HepG2 (cell line): ENCODE data around the gene PARP6. TPM values are rescaled to one million over a fixed set of nuclear protein-coding genes. Genes with fewer than 3 reads are reported as not detected.

Experiments used
- ATAC-seq: fragments of 200-7000 bp; cut with Tn5 transposase; 3 replicates; pipeline ENCODE4 v1.9.1; 2020; ENCODE audit warnings: mild to moderate bottlenecking, moderate library complexity
- BruUV-seq: library from RNA; stranded (reverse); fragments of 400-500 nt; replicated peaks from 2 replicates; lab custom pipeline; 2021; lab: Mats Ljungman, UMichigan
- CTCF ChIA-PET: fragments of 300-600 bp; formaldehyde crosslinking; extraction: SDS; loops from one replicate; lab custom pipeline; 2021; ENCODE audit warnings: low total read pairs, inconsistent platforms, low intra/inter-chr PET ratio; lab: Yijun Ruan, JAX
- POLR2A ChIA-PET: fragments of 350-600 bp; sonication (Branson Sonifier 250); formaldehyde crosslinking; loops from one replicate; lab custom pipeline; 2020; ENCODE audit warnings: antibody characterized with exemption, inconsistent platforms; lab: Yijun Ruan, JAX
- DNase-seq: peaks from one replicate; pipeline ENCODE4 v3.0.0-alpha.2; 2015; ENCODE audit warnings: low spot score
- FAIRE-seq: peaks from 3 replicates; lab custom pipeline; 2011; peaks lifted over from hg19 to GRCh38; lab: Jason Lieb, UNC
- H2AFZ ChIP-seq: one replicate; pipeline ENCODE4 v1.6.1; 2011; ENCODE audit warnings: low read length, inconsistent platforms
- H3K27ac ChIP-seq: fragments of 300-600 bp; 3 replicates; pipeline ENCODE4 v1.8.0; 2011; ENCODE audit warnings: mixed run types, mild to moderate bottlenecking, mixed read lengths, low read length, inconsistent platforms; ENCODE audit not compliant: insufficient read depth; ENCODE audit errors: extremely low read length
- H3K27me3 ChIP-seq, 2 experiments: fragments of 200-600 bp in 1 of 2; 2 replicates in 1 of 2; 3 replicates in 1 of 2; pipeline versions ENCODE4 v1.6.0 to v1.8.0; 2011; ENCODE audit warnings: low read length in 2 of 2, mild to moderate bottlenecking in 2 of 2, moderate library complexity in 2 of 2, inconsistent platforms in 1 of 2; ENCODE audit not compliant: insufficient read depth in 2 of 2, control insufficient read depth in 1 of 2
- H3K36me3 ChIP-seq, 2 experiments: fragments of 200-600 bp in 1 of 2; replicated peaks in 1 of 2; 2 replicates in 1 of 2; 3 replicates in 1 of 2; pipeline versions ENCODE4 v1.5.1 to v1.8.0; 2011; ENCODE audit warnings: low read length in 2 of 2, inconsistent platforms in 1 of 2; ENCODE audit not compliant: insufficient read depth in 2 of 2, control insufficient read depth in 1 of 2
- H3K4me1 ChIP-seq: 2 replicates; pipeline ENCODE4 v1.5.1; 2012; ENCODE audit warnings: low read length, inconsistent platforms; ENCODE audit not compliant: insufficient read depth
- H3K4me2 ChIP-seq: 2 replicates; pipeline ENCODE4 v1.6.0; 2011; ENCODE audit warnings: low read depth, low read length, inconsistent platforms
- H3K4me3 ChIP-seq, 3 experiments: fragments of 200-600 bp in 1 of 3; sonication (generic), shearing (Covaris generic) in 1 of 3; replicated peaks in 1 of 3; 2 replicates each; pipeline ENCODE4 v1.5.1; 2011 to 2016; ENCODE audit warnings: low read length in 3 of 3, inconsistent platforms in 2 of 3, low read depth in 2 of 3, mild to moderate bottlenecking in 2 of 3, control low read depth in 1 of 3, mixed read lengths in 1 of 3; ENCODE audit not compliant: insufficient read depth in 1 of 3
- H3K79me2 ChIP-seq: one replicate; pipeline ENCODE4 v1.6.1; 2011; ENCODE audit warnings: low read length, inconsistent platforms; ENCODE audit not compliant: insufficient read depth
- H3K9ac ChIP-seq: 2 replicates; pipeline ENCODE4 v1.6.0; 2011; ENCODE audit warnings: mild to moderate bottlenecking, low read depth, low read length, inconsistent platforms; ENCODE audit not compliant: insufficient read depth
- H3K9me3 ChIP-seq: 2 replicates; pipeline ENCODE4 v1.5.1; 2012; ENCODE audit warnings: mild to moderate bottlenecking, low read length
- H4K20me1 ChIP-seq: 2 replicates; pipeline ENCODE4 v1.6.0; 2011; ENCODE audit warnings: inconsistent platforms, mild to moderate bottlenecking, low read length, moderate library complexity; ENCODE audit not compliant: insufficient read depth
- BRD4 ChIP-seq: sonication (generic); formaldehyde crosslinking; IDR thresholded peaks from 2 replicates; pipeline ENCODE4 v1.4.0; 2020; ENCODE audit warnings: missing genetic modification reagents
- IRF1 ChIP-seq: sonication (generic); formaldehyde crosslinking; IDR thresholded peaks from 2 replicates; pipeline ENCODE4 v1.4.0; 2020; ENCODE audit warnings: low read depth, mild to moderate bottlenecking, missing genetic modification reagents
- KMT2B ChIP-seq: IDR thresholded peaks from 2 replicates; pipeline ENCODE4 v1.6.1; 2016; ENCODE audit warnings: missing genetic modification reagents, missing compliant biosample characterization
- NCOR1 ChIP-seq: fragments of 200-600 bp; sonication (generic); IDR thresholded peaks from 2 replicates; pipeline ENCODE4 v1.7.0; 2017; ENCODE audit warnings: antibody characterized with exemption, low read length, borderline replicate concordance
- PPARG ChIP-seq: conservative IDR thresholded peaks from 2 replicates; pipeline ENCODE4 v1.6.1; 2016; ENCODE audit warnings: missing biosample characterization, missing genetic modification reagents
- ZFP36L1 ChIP-seq: sonication (generic); formaldehyde crosslinking; IDR thresholded peaks from 2 replicates; pipeline ENCODE4 v1.8.0; 2022; ENCODE audit warnings: mild to moderate bottlenecking, missing genetic modification reagents, moderate library complexity
- ZNF432 ChIP-seq: sonication (generic); formaldehyde crosslinking; IDR thresholded peaks from 2 replicates; pipeline ENCODE4 v1.5.0; 2020; ENCODE audit warnings: missing genetic modification reagents, mild to moderate bottlenecking, borderline replicate concordance
- ZNF598 ChIP-seq: sonication (generic); formaldehyde crosslinking; IDR thresholded peaks from 2 replicates; pipeline ENCODE4 v1.5.1; 2020; ENCODE audit warnings: mild to moderate bottlenecking, missing genetic modification reagents, borderline replicate concordance
- ZNF691 ChIP-seq: sonication (generic); formaldehyde crosslinking; IDR thresholded peaks from 2 replicates; pipeline ENCODE4 v1.4.0; 2020; ENCODE audit warnings: missing genetic modification reagents, low read depth, mild to moderate bottlenecking, borderline replicate concordance
- WGBS: methylation state at CpG from one replicate; pipeline ENCODE4 v1.1.6; 2017; ENCODE audit warnings: low lambda C conversion rate; 5-methylcytosine and 5-hydroxymethylcytosine counted together
- in situ Hi-C: cut with HindIII; loops from 2 replicates; pipeline ENCODE4 v1.10.0; 2017; ENCODE audit warnings: low pct_unique_long_range_greater_than_20kb; ENCODE audit not compliant: extremely low pct_ligation_motif_present
- intact Hi-C: fragments of 100-400 bp; cut with micrococcal nuclease; formaldehyde crosslinking; loops from one replicate; pipeline ENCODE4 v1.10.0; 2022; ENCODE audit not compliant: unreplicated experiment
- polyA plus RNA-seq, 8 experiments: library from polyadenylated mRNA; depleted of rRNA in 3 of 8; stranded (reverse) in 7 of 8; unstranded in 1 of 8; fragments of >200 nt; fragmentation: Illumina TruSeq in 4 of 8; extraction: Trizol in 4 of 8; gene quantifications; 2 replicates each; pipeline versions ENCODE4 v1.2.1 to v1.2.3, GENCODE V29; 2011 to 2016; ENCODE audit warnings: low read depth in 4 of 8, missing spikeins in 1 of 8, mixed read lengths in 1 of 8; ENCODE audit not compliant: insufficient read depth in 1 of 8
- total RNA-seq, 5 experiments: library from RNA; depleted of rRNA; stranded (reverse); fragments of >200 nt; fragmentation: Illumina TruSeq; extraction: Trizol; gene quantifications; 2 replicates each; pipeline ENCODE4 v1.2.3, GENCODE V29; 2016; ENCODE audit warnings: low read depth in 1 of 5
- TF ChIP-seq, protein P1 (sequence below): sonication (generic); formaldehyde crosslinking; IDR thresholded peaks from 2 replicates; pipeline ENCODE4 v1.5.1; 2020; ENCODE audit warnings: missing genetic modification reagents, mild to moderate bottlenecking, borderline replicate concordance
- TF ChIP-seq, protein P2 (sequence below): IDR thresholded peaks from 2 replicates; pipeline ENCODE4 v1.6.1; 2016; ENCODE audit warnings: control low read depth

Gene PARP6
- total and polyA plus RNA-seq, 2 of the 13 experiments (the other 11 are each of a cell fraction or from before 2014, with no cell fraction given), result 0.22 to 0.87 TPM

- Histone ChIP-seq H3K79me2 (no peaks in the 10 kb centered on the region), H3K36me3 (no peaks in the 10 kb centered on the region), H3K4me2 (no peak within 1 kb of the TSS), H2AFZ (no peak within 1 kb of the TSS), H4K20me1 (no peaks in the 10 kb centered on the region), H3K9me3 (no peaks in the 10 kb centered on the region), H3K4me3 (no peak within 1 kb of the TSS), H3K27ac (no peak within 1 kb of the TSS), H3K9ac (no peak within 1 kb of the TSS), H3K27me3 (no peaks in the 10 kb centered on the region), H3K4me1 (peaks cover 7% of the 10 kb centered on the region; the same call in 1 of the 2 replicates)
- TF ChIP-seq NCOR1 (no peak), PPARG (no peak), ZFP36L1 (CRISPR knock-in tag) (no peak), BRD4 (CRISPR knock-in tag) (no peak), ZNF598 (CRISPR knock-in tag) (no peak), ZNF691 (CRISPR knock-in tag) (no peak), IRF1 (no peak), ZNF432 (CRISPR knock-in tag) (no peak), KMT2B (CRISPR knock-in tag) (no peak)
- TF ChIP-seq, protein P1, sequence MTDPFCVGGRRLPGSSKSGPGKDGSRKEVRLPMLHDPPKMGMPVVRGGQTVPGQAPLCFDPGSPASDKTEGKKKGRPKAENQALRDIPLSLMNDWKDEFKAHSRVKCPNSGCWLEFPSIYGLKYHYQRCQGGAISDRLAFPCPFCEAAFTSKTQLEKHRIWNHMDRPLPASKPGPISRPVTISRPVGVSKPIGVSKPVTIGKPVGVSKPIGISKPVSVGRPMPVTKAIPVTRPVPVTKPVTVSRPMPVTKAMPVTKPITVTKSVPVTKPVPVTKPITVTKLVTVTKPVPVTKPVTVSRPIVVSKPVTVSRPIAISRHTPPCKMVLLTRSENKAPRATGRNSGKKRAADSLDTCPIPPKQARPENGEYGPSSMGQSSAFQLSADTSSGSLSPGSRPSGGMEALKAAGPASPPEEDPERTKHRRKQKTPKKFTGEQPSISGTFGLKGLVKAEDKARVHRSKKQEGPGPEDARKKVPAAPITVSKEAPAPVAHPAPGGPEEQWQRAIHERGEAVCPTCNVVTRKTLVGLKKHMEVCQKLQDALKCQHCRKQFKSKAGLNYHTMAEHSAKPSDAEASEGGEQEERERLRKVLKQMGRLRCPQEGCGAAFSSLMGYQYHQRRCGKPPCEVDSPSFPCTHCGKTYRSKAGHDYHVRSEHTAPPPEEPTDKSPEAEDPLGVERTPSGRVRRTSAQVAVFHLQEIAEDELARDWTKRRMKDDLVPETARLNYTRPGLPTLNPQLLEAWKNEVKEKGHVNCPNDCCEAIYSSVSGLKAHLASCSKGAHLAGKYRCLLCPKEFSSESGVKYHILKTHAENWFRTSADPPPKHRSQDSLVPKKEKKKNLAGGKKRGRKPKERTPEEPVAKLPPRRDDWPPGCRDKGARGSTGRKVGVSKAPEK, result no peak
- TF ChIP-seq, protein P2, sequence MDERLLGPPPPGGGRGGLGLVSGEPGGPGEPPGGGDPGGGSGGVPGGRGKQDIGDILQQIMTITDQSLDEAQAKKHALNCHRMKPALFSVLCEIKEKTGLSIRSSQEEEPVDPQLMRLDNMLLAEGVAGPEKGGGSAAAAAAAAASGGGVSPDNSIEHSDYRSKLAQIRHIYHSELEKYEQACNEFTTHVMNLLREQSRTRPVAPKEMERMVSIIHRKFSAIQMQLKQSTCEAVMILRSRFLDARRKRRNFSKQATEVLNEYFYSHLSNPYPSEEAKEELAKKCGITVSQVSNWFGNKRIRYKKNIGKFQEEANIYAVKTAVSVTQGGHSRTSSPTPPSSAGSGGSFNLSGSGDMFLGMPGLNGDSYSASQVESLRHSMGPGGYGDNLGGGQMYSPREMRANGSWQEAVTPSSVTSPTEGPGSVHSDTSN (CRISPR knock-in tag), result no peak
- WGBS, result 97% methylated on average over 53 of the region's 58 CpGs
- POLR2A ChIA-PET, result no interaction called here
- ATAC-seq (no peak), DNase-seq (no peak), FAIRE-seq (no peak)
- in situ Hi-C loops, result no loop called here
- CTCF ChIA-PET, result no interaction called here
- BruUV-seq, result no TSS peak
- intact Hi-C loops, result no loop called here
Observed at GRCh38 chr15:72319985-72320671, 47.8 kb upstream of the PARP6 start, which contains the start of gene CELF6. Gene CELF6 (minus strand): TSS chr15:72320157. CDS start chr15:72319874, 283 bp downstream.
